Measurements from ENCODE around the gene SLC34A1. TPM values are rescaled to one million over a fixed set of nuclear protein-coding genes. Genes with fewer than 3 reads are reported as not detected.

Gene SLC34A1
- total and polyA plus RNA-seq, 2 of the 4 experiments (the other 2 are of a cell fraction): not detected

- Histone ChIP-seq H3K4me1 (ENCODE audit: control insufficient read depth, insufficient read depth, low read length) (peaks cover 4% of the 10 kb centered on the region; the same call in 1 of the 2 replicates), H3K9ac (ENCODE audit: low read depth, low read length) (no peak overlapping the region), H2BK20ac (ENCODE audit: low read depth, low read length) (no peak overlapping the region), H3K9me1 (ENCODE audit: insufficient read depth, low read length) (peaks cover 5% of the 10 kb centered on the region; the same call in 1 of the 2 replicates), H3K4me2 (ENCODE audit: low read depth, low read length) (no peak overlapping the region), H2BK15ac (ENCODE audit: low read depth, low read length) (no peak overlapping the region), H3K79me1 (ENCODE audit: low read depth in 1 of 2, low read length in 2 of 2) (no peaks in the 10 kb centered on the region), H3K14ac (replicated peaks; ENCODE audit: low read depth, low read length) (no peak overlapping the region), H3K4me3 (ENCODE audit: insufficient read depth, low read depth, low read length) (no peak overlapping the region), H2AFZ (replicated peaks; ENCODE audit: low read length, poor library complexity) (no peak overlapping the region), H4K20me1 (ENCODE audit: insufficient read depth, low read length) (no peaks in the 10 kb centered on the region; the same call in none of the 2 replicates), H3K56ac (ENCODE audit: extremely low read depth, insufficient read depth, low read length) (no peak overlapping the region), H2AK9ac (replicated peaks; ENCODE audit: low read depth, low read length, poor library complexity) (no peak overlapping the region), H2BK120ac (ENCODE audit: low read depth, low read length) (no peak overlapping the region), H3K27me3 (ENCODE audit: control insufficient read depth, insufficient read depth, low read length) (peaks cover 5% of the 10 kb centered on the region; the same call in 1 of the 2 replicates), H3K18ac (ENCODE audit: low read depth, low read length) (no peak overlapping the region), H4K5ac (ENCODE audit: low read depth, low read length) (no peak overlapping the region), H2BK5ac (ENCODE audit: low read depth, low read length, poor library complexity, severe bottlenecking) (no peak overlapping the region), H3K36me3 (ENCODE audit: control insufficient read depth, insufficient read depth, low read length) (no peaks in the 10 kb centered on the region), H4K91ac (ENCODE audit: insufficient read depth, low read depth, low read length) (no peak overlapping the region), H3K27ac (ENCODE audit: insufficient read depth, low read length) (no peak overlapping the region), H3K4ac (ENCODE audit: low read depth, low read length) (no peak overlapping the region), H4K8ac (ENCODE audit: low read depth in 2 of 2, low read length in 2 of 2) (no peak overlapping the region), H2AK5ac (ENCODE audit: low read depth, low read length) (no peak overlapping the region), H3K9me3 (ENCODE audit: control insufficient read depth, insufficient read depth, low read length) (no peaks in the 10 kb centered on the region), H3K23ac (ENCODE audit: low read depth, low read length) (no peak overlapping the region)
- intact Hi-C loops (cut with micrococcal nuclease): no loop called here
- dilution Hi-C loops (cut with HindIII; ENCODE audit: low sequenced_read_pairs, unreplicated experiment): no loop called here
- no TSS peak for BruUV-seq (replicated peaks)
- in situ Hi-C loops (cut with MboI; ENCODE audit: low sequenced_read_pairs): no loop called here
- WGBS, 2 experiments (ENCODE audit: extremely low coverage in 2 of 2, insufficient read length in 1 of 2): 40% methylated on average over 1 of the region's 5 CpGs; no CpG with 5 or more reads in 1 of the 2 experiments
- CTCF ChIA-PET: no interaction called here
- ATAC-seq (ENCODE audit: low read depth): no peak
- POLR2A ChIA-PET (ENCODE audit: unreplicated experiment): no interaction called here
- no peak for DNase-seq
- TF ChIP-seq BHLHE40 (IDR thresholded peaks at IDR 0.05; ENCODE audit: low read depth, low read length) (no peak), MAFK (IDR thresholded peaks at IDR 0.05; ENCODE audit: low read depth, low read length) (no peak), RFX5 (IDR thresholded peaks at IDR 0.05; ENCODE audit: low read depth, low read length) (no peak), CEBPB (IDR thresholded peaks at IDR 0.05; ENCODE audit: low read depth, low read length) (no peak), MAZ (IDR thresholded peaks at IDR 0.05; ENCODE audit: borderline replicate concordance, low read depth, low read length) (no peak), SMC3 (IDR thresholded peaks at IDR 0.05; ENCODE audit: low read depth, low read length) (no peak), ELK1 (IDR thresholded peaks at IDR 0.05; ENCODE audit: borderline replicate concordance, low read depth, low read length) (no peak), RAD21 (IDR thresholded peaks at IDR 0.05; ENCODE audit: low read length) (no peak), CHD1 (IDR thresholded peaks at IDR 0.05; ENCODE audit: low read depth, low read length) (no peak), NFE2L2 (IDR thresholded peaks at IDR 0.05; ENCODE audit: low read depth, low read length) (no peak), POLR2A (IDR thresholded peaks at IDR 0.05; ENCODE audit: low read depth, low read length) (no peak), CTCF (conservative IDR thresholded peaks at IDR 0.05; ENCODE audit: low read depth, low read length) (no peak), MXI1 (IDR thresholded peaks at IDR 0.05; ENCODE audit: borderline replicate concordance, low read depth, low read length) (no peak), RCOR1 (IDR thresholded peaks at IDR 0.05; ENCODE audit: insufficient replicate concordance, low read length) (no peak), FOS (IDR thresholded peaks at IDR 0.05; ENCODE audit: low read depth, low read length) (no peak)
- TF ChIP-seq, protein P1, sequence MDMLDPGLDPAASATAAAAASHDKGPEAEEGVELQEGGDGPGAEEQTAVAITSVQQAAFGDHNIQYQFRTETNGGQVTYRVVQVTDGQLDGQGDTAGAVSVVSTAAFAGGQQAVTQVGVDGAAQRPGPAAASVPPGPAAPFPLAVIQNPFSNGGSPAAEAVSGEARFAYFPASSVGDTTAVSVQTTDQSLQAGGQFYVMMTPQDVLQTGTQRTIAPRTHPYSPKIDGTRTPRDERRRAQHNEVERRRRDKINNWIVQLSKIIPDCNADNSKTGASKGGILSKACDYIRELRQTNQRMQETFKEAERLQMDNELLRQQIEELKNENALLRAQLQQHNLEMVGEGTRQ (IDR thresholded peaks at IDR 0.05; ENCODE audit: low read depth, low read length): no peak
Measured at GRCh38 chr5:177374211-177374610, 10.0 kb upstream of the SLC34A1 start.

Measured in IMR-90 (cell line).